ENCODE measurements around the gene PTPRK.

PTPRK gene

GRCh38 chr6:128474481-128474880, 45.9 kb downstream of the PTPRK start:
- DNase-seq (ENCODE audit: low read depth, low spot score) = no peak
- H3K4me3 ChIP-seq (ENCODE audit: low read depth, low read length) = no peak overlapping the region
- no peak for TF ChIP-seq CTCF (IDR thresholded peaks at IDR 0.05; ENCODE audit: low read depth, low read length)
- in situ Hi-C loops (cut with HindIII; ENCODE audit: low sequenced_read_pairs) = no loop called here

GRCh38 chr6:128471907-128472306, 48.5 kb downstream of the PTPRK start:
- no peak overlapping the region for H3K4me3 ChIP-seq (ENCODE audit: low read depth, low read length)
- in situ Hi-C loops (cut with HindIII; ENCODE audit: low sequenced_read_pairs) = no loop called here
- no peak for DNase-seq (ENCODE audit: low read depth, low spot score)
- no peak for TF ChIP-seq CTCF (IDR thresholded peaks at IDR 0.05; ENCODE audit: low read depth, low read length)

- H3K4me3 ChIP-seq (ENCODE audit: low read depth, low read length) = no peak overlapping the region
- no peak for DNase-seq (ENCODE audit: low read depth, low spot score)
- in situ Hi-C loops (cut with HindIII; ENCODE audit: low sequenced_read_pairs) = no loop called here
- no peak for TF ChIP-seq CTCF (IDR thresholded peaks at IDR 0.05; ENCODE audit: low read depth, low read length)
These were observed 54.7 kb downstream of the PTPRK start for GRCh38 chr6:128465368-128466343.

- TF ChIP-seq CTCF (IDR thresholded peaks at IDR 0.05; ENCODE audit: low read depth, low read length) = no peak
- no peak overlapping the region for H3K4me3 ChIP-seq (ENCODE audit: low read depth, low read length)
- in situ Hi-C loops (cut with HindIII; ENCODE audit: low sequenced_read_pairs) = no loop called here
- DNase-seq (ENCODE audit: low read depth, low spot score) = peak; percentile 9
These were observed 55.6 kb downstream of the PTPRK start for GRCh38 chr6:128464790-128465189.

GRCh38 chr6:128463942-128464341, 56.5 kb downstream of the PTPRK start:
- no peak for TF ChIP-seq CTCF (IDR thresholded peaks at IDR 0.05; ENCODE audit: low read depth, low read length)
- no peak overlapping the region for H3K4me3 ChIP-seq (ENCODE audit: low read depth, low read length)
- in situ Hi-C loops (cut with HindIII; ENCODE audit: low sequenced_read_pairs) = no loop called here
- DNase-seq (ENCODE audit: low read depth, low spot score) = peak; percentile 8

- DNase-seq (ENCODE audit: low read depth, low spot score) = no peak
- in situ Hi-C loops (cut with HindIII; ENCODE audit: low sequenced_read_pairs) = no loop called here
- TF ChIP-seq CTCF (IDR thresholded peaks at IDR 0.05; ENCODE audit: low read depth, low read length) = no peak
- no peak overlapping the region for H3K4me3 ChIP-seq (ENCODE audit: low read depth, low read length)
These were observed 58.9 kb downstream of the PTPRK start for GRCh38 chr6:128461501-128461900.
